OCI-LY3 (cell line): ENCODE measurements around the gene MRAP2.

ENCODE experiments used
- EZH2phosphoT487 ChIP-seq: fragments of 200-600 bp; shearing (Covaris generic); IDR thresholded peaks from 2 replicates; pipeline ENCODE4 v1.6.1; 2018; ENCODE audit warnings: antibody characterized with exemption, mixed run types, low read depth
- TF ChIP-seq, protein P1 (sequence below): fragments of 200-600, 300-600 bp; sonication (generic); IDR thresholded peaks from 2 replicates; pipeline ENCODE4 v1.5.1; 2014; ENCODE audit warnings: antibody characterized with exemption, low read length, low read depth

GRCh38 chr6:84086545-84087429 lies 53.2 kb downstream of the MRAP2 start:
- TF ChIP-seq, protein P1, sequence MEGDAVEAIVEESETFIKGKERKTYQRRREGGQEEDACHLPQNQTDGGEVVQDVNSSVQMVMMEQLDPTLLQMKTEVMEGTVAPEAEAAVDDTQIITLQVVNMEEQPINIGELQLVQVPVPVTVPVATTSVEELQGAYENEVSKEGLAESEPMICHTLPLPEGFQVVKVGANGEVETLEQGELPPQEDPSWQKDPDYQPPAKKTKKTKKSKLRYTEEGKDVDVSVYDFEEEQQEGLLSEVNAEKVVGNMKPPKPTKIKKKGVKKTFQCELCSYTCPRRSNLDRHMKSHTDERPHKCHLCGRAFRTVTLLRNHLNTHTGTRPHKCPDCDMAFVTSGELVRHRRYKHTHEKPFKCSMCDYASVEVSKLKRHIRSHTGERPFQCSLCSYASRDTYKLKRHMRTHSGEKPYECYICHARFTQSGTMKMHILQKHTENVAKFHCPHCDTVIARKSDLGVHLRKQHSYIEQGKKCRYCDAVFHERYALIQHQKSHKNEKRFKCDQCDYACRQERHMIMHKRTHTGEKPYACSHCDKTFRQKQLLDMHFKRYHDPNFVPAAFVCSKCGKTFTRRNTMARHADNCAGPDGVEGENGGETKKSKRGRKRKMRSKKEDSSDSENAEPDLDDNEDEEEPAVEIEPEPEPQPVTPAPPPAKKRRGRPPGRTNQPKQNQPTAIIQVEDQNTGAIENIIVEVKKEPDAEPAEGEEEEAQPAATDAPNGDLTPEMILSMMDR, result no peak
- TF ChIP-seq EZH2phosphoT487, result no peak
